HG02798 (cell line): ENCODE measurements around the gene TBC1D22B.
A peak's percentile ranks its signal among the peaks of the same experiment; 100 is the strongest.
"Not testable (repeated sequence)": the region's sequence is repeated elsewhere in the genome, so short reads cannot be mapped to it uniquely, and the experiment has no call there.

Experiments used
- ATAC-seq: cut with Tn5 transposase; IDR thresholded peaks from one replicate; pipeline ENCODE4 v1.9.1; 2021; ENCODE audit warnings: mild to moderate bottlenecking; ENCODE audit not compliant: unreplicated experiment, poor library complexity

TBC1D22B gene

DNA sequence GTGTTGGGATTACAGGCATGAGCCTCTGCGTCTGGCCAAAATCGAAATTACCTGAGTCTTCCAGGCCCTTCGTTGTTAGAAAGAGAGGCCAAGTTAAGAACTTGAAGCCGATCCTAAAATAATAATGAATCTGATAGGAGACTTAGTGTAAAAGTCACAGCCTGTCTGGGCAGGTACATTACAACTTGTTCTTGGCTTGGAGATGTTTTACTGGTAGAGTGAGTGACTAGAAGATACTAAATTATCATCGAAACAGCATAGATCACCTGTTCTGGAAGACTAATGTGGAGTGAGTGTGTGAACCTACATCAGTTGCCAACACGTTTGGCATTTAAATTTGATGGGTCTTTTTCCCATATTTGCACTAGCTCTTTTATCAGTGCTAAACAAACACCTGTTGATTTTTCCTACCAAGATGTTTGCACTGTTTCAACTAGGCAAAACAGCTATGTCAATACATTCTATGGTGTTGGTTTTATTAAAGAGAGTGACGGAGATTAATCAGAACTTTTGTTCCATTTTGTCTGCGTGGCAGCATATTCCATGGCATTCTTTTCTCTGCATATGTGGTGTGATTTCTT lies 5.0 kb downstream of the TBC1D22B start:
- no peak for ATAC-seq

DNA sequence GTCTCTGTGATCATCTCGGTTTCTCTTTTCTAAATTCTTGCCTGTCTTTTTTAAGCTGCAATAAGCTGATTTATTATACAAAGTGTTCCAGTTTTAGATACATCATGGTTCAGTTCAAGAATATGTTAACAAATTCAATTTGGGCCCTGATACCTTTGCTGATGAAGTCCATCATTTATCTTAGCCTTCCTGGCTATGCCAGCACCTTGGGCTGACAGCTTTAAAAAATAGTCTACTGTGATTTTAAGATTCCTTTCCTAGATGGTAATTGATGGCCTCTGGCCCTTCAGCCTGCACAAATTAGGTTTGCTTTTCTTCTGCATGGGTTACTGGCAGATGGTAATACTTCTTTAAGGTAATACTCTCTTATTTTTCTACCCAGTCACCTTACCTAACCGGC lies 7.4 kb downstream of the TBC1D22B start:
- no peak for ATAC-seq

GRCh38 chr6:37265860-37266259 lies 8.3 kb downstream of the TBC1D22B start:
- ATAC-seq: no peak

DNA sequence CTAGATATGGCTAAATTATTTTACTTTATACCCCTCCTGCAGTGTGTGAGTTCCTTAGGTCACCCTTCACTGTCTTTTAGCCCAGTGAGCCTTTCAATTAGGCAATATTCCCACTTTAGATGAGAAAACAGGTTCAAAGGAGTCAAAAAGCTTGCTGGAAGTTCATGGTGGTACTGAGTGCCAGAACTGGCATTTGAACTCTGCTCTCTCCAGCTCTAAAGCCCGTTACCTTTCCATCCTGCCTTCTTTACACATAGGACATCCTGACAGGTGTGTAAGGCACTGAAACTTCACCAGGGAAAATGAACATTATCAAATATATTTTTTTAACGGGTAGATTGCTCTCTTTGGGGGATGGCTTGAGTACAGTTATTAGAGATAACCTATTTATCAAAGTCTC lies 11.5 kb downstream of the TBC1D22B start:
- no peak for ATAC-seq

DNA sequence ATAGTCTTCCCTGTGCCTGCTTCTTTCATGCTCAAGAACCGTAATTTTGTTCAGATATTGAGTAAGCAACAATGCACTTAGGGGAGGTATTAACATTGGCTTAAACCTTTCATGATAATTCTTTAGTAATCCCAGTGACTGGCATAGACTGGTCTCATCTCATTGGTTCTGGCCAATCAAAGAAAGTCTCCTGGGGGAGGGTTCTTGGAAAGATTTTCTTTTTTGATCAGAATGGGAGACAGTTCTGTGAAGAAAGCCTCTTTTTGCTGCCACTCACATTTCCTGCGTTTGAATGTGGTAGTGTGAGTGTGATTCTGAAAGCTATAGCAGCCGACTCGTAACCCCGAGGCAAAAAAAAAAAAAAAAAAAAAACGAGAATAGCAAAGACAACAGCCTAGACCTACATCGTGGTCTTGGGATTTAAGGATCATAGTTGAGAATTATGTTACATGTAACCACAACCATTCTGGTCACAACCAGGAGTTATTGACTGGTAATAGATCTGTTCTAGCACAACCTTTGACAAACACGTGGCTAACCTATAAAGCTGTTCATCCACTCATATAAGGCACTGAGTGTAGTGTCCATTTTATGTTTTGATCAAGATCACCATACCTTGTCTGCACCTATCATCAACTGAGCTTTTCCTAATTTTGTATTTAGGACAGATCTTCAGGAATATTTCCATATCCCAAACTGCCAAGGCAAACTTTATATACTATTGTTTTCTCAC lies 15.4 kb downstream of the TBC1D22B start:
- no peak for ATAC-seq

GRCh38 chr6:37273690-37274089 lies 16.1 kb downstream of the TBC1D22B start:
- no peak for ATAC-seq

GRCh38 chr6:37275350-37275749 lies 17.8 kb downstream of the TBC1D22B start:
- ATAC-seq: no peak

- ATAC-seq: no peak
These were observed 19.4 kb downstream of the TBC1D22B start for GRCh38 chr6:37277001-37277409.

GRCh38 chr6:37279366-37280134 lies 22.0 kb downstream of the TBC1D22B start:
- ATAC-seq: no peak

DNA sequence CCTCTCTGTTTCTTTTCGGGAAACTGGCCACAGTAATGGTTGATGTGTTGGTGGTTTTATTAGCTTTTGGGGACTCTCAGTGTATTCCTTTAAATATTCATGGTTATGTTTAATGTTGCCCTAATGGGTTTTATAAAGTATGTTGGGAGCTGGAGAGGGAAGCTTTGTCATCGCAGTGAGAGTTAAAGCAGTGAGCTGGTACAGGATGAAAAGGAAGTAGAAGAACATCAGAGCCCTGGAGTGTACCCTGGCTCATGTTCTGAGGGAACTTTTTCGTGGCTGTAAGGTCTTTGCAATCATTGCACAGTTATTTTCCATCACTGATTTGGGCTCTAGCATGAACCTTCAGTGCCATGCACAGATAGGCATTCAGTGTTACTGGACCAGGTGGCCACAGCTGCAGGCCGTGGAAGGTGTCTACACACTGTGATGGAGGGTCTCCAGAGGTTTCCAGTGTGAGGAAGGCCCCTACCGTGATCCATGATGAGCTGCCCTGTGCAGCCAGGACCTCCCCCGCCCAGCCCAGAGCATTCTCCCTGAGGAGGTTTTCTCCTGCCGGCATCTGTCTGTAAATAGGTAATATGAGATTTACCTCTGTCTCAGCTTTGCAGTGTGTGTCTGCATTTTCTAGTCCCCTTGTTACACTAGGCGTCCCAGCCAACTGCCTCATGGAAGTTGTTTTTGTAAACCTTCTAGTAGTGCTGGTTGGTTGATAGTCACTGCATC lies 22.8 kb downstream of the TBC1D22B start:
- ATAC-seq: no peak

- no peak for ATAC-seq
These were observed 24.8 kb downstream of the TBC1D22B start for GRCh38 chr6:37282371-37282770.

DNA sequence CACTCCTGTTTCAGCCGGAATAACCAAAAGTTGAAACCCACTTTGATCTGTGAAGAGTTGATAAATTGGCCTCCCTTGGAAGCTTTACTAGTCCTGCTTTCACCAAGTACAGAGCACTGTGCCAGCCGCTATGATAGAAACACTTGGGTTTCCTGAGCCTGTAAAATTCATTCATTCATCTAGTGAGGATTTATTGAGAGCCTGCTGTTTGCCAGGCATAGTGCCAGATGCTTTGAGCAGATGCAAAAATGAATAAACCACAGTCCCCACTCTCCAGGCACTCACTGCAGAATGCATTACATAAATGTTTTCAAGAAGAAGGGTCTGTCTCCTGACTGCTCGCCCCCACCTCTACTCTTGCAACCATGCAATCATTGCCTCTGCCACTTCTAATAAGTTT lies 25.7 kb downstream of the TBC1D22B start:
- ATAC-seq: no peak

DNA sequence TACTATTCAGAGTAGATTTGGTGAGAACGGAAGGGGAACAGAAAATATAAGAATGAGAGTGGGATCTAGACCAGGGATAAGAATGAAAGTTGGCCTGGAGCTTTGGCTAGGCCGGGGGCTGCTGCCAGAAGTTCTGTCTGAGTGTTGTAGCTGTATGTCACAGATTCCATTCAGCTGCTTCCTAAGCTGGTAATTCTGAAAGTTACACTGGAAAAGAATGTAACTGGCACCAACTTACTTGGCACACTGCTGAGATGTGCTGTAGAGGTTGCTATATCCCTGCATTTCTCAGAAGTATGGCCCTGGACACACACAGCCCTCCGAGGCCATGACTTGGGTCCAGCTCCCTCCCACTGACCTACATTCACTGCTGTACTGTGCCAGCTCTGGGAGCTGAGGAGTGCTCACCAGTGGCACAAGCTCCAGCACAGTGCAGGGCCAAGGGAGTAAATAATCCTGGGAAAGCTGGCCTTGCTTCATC lies 26.1 kb downstream of the TBC1D22B start:
- no peak for ATAC-seq

DNA sequence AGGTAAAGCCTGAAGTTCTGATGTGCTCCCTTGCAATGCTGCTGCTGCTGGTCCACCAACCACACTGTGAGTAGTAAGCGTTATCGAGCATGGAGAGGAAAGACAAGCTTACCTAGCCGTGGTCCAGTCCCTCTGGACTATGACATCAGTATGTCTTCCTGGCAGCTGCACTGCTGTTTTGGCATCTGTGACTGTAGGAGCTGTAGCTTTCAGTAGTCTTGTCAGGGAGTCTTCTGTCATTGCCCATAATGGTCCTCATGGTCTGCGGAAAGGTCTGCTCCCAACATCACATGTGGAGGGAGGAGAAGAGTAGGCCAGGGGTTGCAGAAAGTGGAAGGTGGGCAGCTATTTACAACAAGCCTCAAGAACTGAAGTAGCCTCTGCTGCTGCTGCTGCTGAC lies 27.2 kb downstream of the TBC1D22B start:
- ATAC-seq: no peak

- no peak for ATAC-seq
These were observed 28.3 kb downstream of the TBC1D22B start for GRCh38 chr6:37285861-37286311.

GRCh38 chr6:37287519-37288157 lies 30.1 kb downstream of the TBC1D22B start:
- ATAC-seq: peak; percentile 51

DNA sequence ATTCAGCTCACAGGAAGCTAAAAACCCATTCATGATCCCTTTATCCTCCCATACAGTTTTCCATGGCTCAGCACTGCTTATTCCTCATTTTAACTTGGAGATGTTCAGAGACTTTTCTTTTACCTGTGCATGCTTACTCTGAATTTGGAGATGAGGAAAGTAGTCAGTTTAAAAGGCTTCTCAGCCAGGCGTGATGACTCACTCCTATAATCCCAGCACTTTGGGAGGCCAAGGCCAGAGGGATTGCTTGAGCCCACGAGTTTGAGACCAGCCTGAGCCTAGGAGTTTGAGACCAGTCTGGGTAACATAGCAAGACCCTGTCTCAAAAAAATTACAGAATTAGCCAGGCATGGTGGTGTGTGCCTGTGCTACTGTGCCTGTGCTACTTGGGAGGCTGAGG lies 30.7 kb downstream of the TBC1D22B start:
- no peak for ATAC-seq

GRCh38 chr6:37289931-37290330 lies 32.4 kb downstream of the TBC1D22B start:
- ATAC-seq: no peak

GRCh38 chr6:37293426-37293825 lies 35.9 kb downstream of the TBC1D22B start:
- no peak for ATAC-seq

GRCh38 chr6:37297637-37298036 lies 40.1 kb downstream of the TBC1D22B start:
- ATAC-seq: not testable (repeated sequence)
